Renal cortical epithelial cell (primary cell): Measurements from ENCODE around the gene EHBP1L1. TPM values are rescaled to one million over a fixed set of nuclear protein-coding genes. Genes with fewer than 3 reads are reported as not detected.

Experiments
- DNase-seq: peaks from one replicate; pipeline ENCODE4 v3.0.0-alpha.2; 2011; ENCODE audit warnings: low read depth
- total RNA-seq: library from RNA; depleted of rRNA; stranded (reverse); fragments of >200 nt; gene quantifications from 2 replicates; pipeline ENCODE4 v1.2.3, GENCODE V29; 2014

The EHBP1L1 gene
- total RNA-seq, 1 donor from 2014 or later: 31.0 TPM

DNA sequence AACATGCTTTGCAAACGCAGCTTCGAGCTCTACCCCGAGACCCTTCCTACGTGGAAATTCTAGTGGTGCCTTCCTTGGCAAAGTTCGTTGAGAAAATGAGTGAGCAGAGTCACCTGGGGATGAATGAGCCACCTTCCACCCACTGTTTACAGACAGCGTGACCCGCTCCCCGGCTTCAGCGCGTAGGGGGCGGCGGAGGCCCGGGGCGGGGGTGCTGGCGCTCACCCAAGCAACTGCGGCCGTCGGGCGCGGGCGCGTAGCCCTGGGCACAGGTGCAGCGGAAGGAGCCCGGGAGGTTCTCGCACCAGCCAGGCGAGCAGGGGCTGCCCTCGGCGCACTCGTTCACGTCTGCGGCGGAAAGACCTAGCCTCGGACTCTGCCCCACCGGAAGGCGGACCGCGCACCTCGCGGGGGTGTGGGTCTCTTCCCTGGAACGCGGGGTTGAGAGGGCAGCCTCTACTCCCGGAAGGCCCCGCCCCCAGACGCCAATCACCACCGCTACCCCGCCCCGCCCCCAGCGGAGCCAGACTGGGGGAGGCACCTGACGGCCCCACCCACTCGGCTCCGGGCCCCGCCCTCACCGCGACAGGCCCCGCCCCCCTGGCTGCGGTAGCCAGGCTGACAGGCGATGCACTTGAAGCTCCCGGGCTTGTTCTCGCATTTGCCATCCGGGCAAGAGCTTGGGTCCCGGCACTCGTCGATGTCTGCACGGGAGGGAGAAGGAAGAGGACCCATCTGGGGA, 29.5 kb upstream of the EHBP1L1 start:
- peak; percentile 48 for DNase-seq

DNA sequence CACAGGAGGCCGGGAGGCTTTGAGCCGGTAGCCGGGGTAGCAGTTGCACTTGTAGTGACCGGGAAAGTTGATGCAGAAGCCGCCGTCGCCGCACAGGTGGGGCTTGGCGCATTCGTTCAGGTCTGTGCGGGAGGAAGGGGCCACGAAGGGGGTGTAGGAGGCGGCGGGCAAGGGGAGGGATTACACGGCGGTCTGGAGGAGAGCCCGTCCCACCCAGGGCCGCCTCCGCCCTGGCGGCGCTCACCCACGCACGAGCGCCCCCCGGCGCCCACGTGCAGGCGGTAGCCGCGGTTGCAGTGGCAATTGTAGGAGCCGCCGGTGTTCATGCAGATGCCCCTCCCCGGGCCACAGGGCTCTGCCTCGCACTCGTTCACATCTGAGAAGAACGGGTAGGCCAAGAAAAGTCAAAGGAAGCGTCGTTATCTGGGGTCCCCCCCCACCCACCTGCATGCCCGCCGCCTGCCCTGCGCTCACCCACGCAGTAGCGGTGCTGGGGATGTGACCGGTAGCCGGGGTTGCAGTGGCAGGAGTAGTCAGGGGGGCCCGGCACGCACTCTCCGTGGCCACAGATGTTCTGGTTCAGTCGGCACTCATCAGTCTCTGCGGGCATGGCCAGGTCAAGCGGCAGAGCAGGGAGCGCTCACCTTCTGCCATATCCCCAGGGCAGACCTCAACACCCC, 28.3 kb upstream of the EHBP1L1 start:
- DNase-seq: no peak

DNA sequence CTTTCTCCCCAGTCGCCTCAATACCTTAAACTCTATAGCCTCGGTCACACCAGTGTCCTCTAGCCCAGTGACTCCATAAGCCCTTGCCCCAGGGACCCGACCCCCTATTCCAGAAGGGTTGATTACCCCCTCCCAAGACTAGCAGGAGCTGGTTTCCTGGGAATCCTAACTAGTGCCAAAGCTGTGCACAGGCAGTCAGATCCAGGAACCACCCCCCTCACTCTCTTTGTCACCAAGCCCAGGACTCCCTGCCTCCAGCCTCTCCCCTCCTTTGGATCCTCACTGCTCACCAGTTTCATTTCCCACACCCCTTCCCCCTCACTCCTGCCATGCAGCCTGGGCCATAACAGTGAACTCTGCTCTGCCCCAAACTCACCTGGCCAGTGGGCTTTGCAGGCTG, 27.5 kb upstream of the EHBP1L1 start:
- DNase-seq: no peak

DNA sequence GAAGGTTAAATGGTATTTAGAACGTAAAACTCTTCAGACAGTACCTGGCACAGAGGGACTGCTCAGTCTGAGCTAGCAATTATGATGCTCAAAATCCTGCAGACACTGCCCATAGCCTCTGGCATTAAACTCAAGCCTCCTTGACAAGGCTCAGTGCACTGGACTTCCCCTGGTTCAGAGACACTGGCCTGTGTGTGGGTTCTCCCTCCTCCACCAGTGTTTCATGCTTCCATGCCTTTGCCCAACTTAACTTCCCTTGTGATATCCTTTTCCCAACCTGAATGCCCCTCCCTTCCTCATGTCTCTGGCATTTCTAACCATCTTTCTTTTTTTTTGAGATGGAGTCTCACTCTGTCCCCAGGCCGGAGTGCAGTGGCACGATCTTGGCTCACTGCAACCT, 26.8 kb upstream of the EHBP1L1 start:
- peak; percentile 59 for DNase-seq

DNA sequence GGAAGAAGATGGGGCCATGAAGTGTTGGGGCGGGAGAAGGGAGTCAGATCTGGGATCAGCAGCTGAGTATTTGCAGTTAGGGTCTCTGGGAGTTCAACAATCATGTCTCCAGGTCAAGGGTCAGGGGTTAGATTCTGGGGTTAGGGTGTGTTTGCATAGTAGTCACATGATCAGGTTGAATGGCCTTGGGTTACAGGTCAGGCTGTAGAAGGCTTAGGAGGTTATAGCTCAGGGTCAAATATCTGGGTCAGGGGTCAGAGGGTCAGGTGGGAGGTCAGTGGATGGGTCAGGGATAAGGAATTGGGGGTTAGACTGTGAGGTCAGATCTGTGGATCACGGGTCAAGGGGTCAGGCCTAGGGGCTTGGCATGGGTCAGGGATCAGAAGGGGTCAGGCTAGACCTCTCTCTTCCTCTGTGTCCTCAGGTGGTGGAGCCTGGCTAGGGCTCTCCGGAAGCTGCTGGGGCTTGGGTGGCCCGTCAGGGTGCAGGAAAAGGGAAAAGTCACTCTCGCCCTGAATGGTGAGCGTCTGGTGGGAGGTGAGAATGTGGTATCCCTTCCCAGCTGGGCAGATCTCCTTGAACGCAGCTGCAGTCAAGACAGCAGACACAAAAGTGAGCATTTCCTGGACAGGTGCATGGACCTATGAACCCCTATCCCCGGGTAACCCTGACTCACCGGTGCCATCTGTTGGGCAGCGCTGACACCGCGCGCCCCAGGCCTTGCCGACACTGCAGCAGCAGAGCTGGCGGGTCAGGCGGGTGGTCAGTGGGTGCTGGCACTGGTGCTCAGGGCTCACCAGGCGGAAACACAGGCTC, 24.1 kb upstream of the EHBP1L1 start:
- DNase-seq: peak; percentile 26

DNA sequence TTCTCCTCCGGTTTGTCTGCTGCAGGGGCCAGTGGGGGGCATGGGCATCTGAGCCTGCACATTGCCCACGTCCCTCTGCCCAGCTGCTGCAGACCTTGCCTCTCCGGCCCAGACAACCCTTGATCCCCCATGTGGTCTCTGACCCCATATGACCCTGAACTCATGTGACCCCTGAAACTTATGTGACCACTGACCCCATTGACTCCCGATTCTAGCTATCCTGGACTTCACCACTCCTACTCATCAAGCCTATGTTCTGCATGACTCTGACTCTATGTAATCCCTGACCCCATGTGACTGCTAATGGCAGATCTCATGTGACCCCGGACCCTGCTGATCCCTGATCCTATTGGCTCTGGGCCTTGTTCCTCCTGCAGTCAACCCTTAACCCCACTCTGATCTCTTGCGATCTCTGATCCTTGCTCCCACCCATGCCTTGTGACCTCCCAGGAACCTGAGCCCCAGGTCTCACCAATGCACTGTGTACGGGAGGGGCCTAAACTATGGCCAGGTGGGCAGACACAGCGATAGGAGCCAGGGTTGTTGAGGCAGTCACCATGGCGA, 23.4 kb upstream of the EHBP1L1 start:
- no peak for DNase-seq

DNA sequence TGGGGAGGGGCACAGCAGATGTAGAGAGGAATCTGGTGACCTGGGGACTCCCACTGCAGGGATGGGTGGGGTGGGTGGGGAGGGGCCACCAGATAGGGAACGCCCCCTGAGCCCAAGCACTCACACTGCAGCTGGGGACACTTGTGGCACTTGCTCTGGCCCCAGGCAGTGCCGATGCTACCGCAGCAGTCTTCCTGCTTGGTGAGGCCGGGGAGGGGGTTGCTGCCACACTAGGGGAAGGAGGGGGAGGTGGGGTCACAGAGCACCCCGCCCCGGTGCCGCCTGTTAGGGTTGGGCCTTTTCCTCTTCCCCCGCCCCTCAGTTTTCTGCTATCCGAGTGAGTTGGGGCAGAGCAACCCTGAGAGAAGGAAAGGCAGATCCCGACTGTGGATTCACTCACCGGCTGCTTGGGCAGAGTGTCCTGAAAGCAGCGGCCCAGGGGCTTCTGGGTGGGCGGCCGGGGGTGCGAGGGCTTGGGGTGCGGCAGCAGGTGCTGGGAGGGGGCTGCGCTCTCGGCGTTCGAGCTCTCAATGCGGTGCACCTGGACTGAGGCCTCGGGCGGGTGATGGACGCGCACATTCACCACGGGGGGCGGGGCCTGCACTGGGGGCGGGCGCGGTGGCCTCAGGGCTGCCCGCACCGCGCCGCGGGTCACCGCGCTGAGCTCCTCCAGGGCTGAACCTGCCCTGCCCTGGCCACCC, 22.4 kb upstream of the EHBP1L1 start:
- DNase-seq: no peak

DNA sequence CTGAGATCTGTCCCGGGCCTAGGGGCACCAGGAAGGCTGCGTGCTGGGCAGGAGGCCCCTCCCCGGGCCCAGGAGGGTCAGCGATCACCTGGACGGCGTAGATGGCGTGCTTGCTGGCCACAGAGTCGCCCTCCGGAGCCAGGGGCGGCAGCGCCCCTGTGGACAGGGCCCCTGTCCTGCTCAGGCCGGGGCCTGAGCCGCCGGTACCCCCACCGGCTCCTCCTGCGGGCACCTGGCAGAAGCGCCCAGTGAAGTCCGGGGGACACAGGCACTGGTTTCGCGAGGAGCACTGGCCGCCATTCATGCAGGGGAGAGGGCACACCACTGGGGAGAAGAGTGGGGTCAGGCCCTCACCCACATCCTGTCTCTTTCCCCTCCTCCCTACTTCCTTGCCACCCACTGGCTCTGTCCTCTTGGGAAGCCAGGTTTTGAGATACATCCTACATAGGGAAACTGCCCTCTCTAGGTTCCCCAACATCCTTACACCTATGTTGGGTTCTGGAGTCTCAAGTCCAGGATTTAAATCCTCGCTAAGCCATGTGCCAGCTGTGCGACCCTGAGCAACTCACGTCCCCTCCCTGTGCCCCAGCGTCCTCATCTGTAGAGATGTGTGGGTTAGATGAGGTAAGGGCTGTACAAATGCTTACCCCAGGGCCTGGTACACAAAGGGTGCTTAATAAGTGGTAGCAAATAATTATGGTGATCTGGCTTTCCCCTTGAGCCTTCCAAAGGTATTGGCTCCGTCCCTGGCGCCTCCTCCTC, 21.6 kb upstream of the EHBP1L1 start:
- DNase-seq: no peak

DNA sequence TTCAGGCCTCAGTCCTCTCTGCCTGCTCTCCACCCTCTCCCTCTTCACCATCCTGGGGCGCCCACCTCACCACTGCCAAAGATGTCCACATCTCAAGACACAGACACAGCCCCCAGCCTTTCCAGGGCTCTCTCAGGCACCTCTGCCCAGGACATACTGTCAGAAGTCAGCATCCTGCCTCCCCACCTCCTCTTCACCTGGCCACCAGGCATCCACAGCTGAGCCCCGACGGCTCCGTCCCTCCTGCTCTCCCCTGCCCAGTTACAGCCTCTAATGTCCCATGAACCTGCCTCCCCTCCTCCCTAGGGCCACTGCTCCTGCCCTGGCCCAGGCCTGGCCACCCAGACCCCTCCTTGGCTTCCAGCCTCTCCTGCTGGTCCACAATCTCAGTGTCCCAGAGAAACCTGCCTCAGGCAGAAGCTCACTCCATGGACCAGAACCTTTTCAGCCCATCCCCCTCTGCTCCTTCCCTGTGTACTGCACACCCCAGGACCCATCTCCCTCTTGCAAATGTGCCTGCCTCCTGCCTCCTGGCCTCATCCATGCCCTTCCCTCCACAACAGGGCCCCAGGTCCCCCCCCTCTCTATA, 20.9 kb upstream of the EHBP1L1 start:
- DNase-seq: no peak

DNA sequence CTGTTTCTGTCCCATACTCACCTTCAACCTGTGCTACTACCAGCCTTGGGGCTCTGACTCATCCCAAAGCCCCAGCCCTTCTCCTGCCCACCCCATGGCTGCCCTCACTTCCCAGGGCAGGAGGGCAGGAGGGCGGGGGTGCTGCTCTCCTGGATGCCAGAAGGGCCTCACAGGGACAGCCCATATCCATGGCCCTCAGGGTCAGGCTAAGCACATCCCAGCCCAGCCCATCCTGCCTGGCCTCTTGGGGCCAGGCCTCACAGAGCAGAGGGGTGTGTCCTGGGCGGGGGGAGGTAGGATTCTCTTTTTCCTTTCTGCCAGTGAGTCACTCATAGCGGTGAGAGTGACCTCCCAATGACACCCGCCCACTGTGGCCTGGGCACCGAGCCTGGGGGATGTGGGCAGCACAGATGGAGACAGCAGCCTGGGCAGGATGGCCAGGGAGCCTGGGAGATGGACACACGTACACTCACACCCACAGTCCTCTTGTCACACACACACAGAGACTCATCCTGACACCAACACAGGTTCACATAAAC, 20.1 kb upstream of the EHBP1L1 start:
- DNase-seq: peak; percentile 87

DNA sequence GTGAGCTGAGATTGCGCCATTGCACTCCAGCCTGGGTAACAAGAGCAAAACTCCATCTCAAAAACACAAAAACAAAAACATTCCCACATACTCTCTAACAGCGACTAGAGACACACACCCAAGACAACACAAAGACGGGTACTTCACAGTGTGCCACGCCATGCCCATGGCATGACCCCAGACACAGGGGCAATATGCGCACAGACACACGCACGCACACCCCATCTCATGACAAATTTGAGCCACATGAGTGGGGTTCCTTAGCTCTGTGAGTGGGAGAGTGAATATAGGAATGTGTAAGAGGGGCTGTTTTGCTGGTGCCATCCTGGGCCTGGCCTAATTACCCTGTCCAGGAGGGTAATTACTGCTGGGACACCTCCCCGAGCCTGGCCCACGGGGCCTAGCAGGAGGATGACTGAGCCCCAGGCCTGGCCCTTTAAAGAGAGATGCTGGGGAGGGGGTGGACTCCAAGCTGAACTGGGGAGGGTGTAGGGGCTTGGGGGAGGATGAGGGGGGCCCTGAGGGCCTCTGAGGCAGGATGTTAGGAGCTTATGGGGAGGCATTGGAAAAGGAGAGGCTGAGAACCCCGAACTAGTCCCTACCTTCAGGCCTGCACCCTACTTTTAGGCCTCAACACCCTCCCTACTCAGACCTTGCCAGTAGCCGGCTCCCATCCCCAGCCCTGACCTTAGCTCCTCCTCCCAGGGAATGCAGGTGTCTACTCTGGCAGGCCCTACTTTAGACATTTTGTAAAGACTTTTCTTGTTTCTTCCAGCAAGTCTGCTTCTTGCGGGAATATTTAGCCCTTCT, 19.2 kb upstream of the EHBP1L1 start:
- DNase-seq: no peak

DNA sequence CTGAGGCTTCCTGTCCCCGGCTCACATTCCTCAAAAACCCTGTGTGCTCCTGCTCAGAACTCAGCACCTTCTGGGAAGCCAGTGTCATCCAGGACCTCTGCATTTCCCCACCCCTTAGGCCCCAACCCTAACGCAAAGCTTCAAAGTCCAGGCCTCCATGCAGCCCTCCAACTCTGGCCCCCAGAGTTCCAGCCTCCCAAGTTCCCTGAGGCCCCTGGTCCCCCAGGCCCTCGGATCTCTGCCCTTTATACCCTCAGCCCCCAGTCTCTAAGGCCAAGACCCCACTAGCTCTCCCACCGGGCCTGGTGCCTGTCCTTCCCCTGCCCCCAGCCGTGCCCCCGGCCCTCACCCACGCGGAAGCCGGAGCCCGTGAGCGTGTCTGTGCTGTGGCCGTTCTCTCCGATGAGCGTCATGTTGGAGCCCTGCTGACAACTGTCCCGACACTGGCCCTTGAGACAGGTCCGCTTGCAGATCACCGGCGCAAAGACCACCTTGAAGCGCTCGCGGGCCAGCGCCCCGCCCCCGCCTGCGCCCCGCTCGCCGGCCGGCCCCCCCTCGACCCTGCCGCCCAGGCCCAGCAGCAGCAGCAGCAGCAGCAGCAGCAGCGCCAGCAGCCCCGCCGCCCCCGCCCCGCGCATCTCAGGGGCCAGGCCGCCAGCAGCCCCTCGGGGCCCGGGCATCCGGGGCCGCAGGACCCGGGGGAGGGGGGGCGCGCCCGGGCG, 18.4 kb upstream of the EHBP1L1 start:
- no peak for DNase-seq

DNA sequence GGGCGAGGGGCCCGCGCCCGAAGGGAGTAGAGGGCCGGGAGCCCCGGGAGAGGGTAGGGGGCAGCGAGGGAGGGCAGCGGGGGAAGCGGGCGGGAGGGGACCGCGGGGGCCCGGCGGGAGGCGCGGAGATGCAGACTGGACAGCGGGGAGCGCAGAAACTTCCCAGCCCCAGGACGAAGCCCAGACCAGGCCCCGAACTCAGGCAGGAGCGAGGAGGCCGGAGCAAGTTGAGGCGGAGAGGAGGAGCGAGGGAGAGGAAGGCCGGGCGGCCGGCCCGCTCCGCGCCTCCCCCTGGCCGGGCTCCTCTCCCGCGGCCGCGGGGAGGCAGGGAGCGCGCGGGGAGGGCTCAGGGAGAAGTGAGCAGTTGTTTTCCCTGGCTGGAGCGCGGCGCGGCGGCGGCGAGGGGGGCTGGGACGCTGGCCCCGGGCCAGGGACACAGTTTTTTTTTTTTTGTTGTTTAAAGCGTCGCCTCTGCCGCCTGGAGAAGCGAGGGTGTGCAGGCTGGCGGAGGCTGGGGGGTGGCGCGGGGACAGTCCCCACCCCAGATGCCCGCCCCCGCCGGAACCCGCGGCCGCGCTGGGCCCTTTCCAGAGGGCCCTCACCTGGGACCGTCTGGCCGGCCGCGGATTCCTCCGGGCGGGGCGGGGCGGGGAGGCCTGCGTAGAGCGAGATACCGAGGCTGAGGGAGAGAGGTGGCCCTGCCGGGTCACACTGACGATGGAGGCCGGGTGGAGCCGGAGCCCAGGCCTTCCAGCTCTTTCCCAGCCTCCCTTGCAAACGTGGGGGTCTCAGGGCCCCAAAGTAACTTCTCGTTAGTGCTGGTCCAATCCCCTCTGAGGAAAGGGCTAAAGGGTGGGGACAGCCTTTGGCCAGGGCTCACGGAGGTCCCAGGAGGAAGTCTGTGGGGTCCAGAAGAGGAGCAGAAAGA, 17.6 kb upstream of the EHBP1L1 start, which contains the start of gene LTBP3:
LTBP3 (minus strand) TSS at position 358 of the 928 bp plus-strand sequence. CDS start 400 bp downstream, outside the sequence.
- DNase-seq: peak; percentile 29

DNA sequence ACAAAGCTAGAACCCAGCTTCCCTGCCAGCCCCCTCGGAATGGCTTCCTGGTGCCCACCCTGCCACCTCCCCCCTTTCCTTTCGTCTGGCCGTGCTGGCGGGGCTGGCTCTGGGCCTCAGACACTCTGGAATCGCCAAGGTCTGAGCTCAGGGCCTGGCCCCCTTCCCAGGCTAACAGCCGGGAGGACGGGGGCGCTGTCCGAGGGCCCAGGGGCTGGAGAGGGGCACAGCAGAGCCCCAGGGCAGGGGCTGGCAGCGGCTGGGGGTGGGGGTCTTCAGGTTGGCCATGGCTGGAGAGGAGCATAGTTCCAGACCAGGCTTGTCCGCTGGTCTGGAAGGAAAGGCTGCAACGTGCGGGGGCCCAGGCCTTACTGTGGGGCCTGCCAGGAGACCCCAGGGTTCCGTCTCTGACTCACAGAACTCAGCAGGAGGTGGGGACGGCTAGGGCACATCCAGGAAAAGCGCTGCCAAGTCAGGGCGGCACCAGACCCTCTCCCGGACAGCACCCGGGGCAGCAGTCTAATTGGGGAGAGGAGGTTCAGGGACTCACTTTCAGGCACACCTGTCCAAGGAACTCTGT, 16.8 kb upstream of the EHBP1L1 start:
- DNase-seq: no peak

DNA sequence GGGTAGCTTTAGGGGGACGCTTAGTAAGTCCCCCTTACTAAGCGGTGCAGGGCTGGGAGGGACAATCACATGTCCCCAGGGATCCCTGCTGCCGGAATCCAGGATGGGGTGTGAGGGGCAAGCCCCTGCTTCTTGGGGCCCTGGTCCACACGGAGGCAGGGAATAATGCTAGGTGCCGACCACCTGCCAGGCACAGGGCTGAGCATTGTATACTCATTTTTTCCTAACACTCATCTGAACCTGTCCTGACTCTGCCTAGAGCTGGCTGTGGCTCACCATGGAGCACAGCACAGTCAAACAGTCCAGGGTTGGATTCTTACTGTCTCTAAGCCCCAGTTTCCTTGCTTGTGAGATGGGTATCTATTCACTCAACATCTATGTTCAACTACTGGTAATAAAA, 16.3 kb upstream of the EHBP1L1 start:
- no peak for DNase-seq

DNA sequence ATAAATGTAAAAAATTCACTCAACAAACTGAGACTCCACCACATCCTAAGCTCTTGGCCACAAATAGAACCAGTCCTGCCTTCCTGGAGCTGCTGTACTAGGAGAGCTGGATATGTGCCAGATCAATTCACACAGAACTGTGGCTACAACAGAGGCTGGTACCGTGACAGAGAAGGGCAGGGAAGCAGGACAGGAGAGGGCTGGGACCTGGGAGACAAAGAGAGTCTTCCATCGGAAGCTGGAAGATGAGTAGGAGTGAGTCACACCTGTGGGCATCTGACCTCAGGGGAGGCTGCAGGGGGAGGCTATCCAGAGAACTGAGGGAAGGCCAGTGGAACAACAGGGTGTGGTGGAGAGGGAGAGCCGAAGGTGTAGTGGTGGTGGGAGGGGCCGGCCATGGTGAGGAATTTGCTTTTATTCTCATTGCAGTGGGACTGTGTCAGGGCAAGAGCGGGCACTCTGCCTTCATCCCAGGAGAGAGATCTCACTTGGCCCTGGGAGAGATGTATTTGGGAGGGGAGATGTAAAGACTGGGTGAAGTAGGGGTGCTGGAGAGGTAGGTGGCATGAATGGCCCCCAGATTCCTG, 15.8 kb upstream of the EHBP1L1 start:
- DNase-seq: peak; percentile 84
